ENCODE data around the gene BLVRA. TPM values are rescaled to one million over a fixed set of nuclear protein-coding genes. Genes with fewer than 3 reads are reported as not detected.

Gene BLVRA, protein sequence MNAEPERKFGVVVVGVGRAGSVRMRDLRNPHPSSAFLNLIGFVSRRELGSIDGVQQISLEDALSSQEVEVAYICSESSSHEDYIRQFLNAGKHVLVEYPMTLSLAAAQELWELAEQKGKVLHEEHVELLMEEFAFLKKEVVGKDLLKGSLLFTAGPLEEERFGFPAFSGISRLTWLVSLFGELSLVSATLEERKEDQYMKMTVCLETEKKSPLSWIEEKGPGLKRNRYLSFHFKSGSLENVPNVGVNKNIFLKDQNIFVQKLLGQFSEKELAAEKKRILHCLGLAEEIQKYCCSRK
- total RNA-seq: 16.3 TPM

DNA sequence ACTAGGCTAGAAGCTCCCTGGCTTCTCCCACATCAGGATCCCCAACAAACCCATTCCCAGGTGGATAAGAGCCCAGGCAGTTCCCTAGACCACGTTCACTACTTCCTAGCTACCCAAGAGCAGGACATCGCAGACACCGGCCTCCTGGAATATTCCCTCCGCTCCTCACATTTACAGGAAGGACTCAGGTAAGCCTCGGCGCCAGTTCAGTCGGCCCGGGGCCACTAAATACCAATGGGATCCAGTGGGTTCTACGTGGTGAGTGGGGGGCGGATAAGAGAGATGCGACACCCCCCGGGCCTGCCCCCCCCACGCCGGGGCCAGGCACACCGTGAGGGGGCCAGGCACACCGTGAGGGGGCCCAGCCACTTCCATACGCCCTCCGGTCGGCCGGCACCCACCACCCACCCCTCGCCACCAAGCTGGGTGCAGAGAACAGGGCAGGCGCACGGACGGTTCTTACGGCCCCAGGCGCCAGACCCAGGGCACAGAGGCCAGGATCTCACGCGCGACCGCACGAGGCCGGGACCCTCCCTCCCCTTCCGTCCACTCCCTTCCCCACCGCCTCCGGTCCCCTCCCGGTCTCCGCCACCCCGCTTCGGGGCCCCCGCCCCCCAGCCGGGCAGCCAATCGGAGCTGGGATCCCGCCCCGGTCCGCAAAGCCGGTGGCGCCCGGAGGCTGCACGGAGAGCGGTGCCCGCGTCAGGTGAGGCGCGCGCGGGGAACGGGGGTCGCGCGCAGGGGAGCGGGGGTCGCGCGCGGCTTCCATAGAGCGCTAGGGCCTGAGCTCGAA lies at the start of gene BLVRA:
Gene BLVRA, plus strand, starts transcription at position 652 of the 793 bp plus-strand sequence. CDS start 12,479 bp downstream, outside the sequence.

DNA sequence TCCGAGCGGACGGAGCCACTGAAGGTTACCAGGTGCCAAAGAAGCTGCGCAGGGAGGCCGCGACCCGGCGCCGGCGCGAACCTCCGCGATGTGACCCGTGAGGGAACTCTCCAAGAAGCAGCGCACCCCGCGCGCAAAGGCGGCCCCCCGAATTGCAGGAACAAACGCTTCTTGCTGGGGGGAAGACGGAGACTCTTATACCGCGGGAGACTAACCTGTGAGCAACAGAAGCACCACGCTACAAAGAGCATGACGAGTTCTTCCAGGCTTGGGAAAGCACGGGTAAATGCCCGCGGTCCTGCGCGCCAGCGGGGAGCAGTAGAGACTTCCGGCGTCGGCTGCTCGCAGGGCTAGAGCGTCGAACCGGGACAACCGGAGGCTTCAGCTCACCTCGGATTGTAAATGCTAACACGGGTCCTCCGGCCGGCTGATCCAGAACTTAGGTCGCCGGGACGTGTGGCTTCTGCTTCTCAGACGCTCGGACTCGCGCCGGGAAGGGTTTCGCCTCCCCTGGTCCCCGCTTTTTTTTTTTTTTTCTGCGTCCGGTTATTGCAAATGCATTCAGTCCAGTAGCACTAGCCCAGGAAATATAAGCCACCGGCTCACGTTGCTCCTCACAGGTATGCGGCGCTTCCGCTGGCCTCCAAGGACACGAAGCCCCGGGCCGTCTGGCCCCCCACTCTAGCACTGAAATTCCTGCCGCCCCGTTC lies 29.1 kb upstream of the BLVRA start, which contains the start of gene COA1:
Gene COA1, minus strand, starts transcription at position 310 of the 710 bp plus-strand sequence. CDS start 80,909 bp downstream, outside the sequence.

Other genes starting within 250 kb of the BLVRA start
- gene STK17A, start 175.6 kb upstream of the BLVRA start, total RNA-seq: 15.0 TPM
- gene COA1, start 29.2 kb upstream of the BLVRA start, total RNA-seq: 130 TPM
- gene MRPS24, start 110.8 kb downstream of the BLVRA start, total RNA-seq: 18.8 TPM
- 37.2 TPM for gene URGCP, start 147.9 kb downstream of the BLVRA start, total RNA-seq
- 14.7 TPM for gene UBE2D4, start 167.8 kb downstream of the BLVRA start, total RNA-seq
- not detected for gene SPDYE1, start 239.2 kb downstream of the BLVRA start, total RNA-seq

All from parietal lobe (tissue), 1 donor.